HG03097 (cell line): ENCODE results near the gene TMEM209.
"Not testable (repeated sequence)": the region's sequence is repeated elsewhere in the genome, so short reads cannot be mapped to it uniquely, and the experiment has no call there.

ENCODE experiments used
- ATAC-seq: cut with Tn5 transposase; IDR thresholded peaks from one replicate; pipeline ENCODE4 v1.9.1; 2021; ENCODE audit not compliant: unreplicated experiment, low FRiP score

The TMEM209 gene

DNA sequence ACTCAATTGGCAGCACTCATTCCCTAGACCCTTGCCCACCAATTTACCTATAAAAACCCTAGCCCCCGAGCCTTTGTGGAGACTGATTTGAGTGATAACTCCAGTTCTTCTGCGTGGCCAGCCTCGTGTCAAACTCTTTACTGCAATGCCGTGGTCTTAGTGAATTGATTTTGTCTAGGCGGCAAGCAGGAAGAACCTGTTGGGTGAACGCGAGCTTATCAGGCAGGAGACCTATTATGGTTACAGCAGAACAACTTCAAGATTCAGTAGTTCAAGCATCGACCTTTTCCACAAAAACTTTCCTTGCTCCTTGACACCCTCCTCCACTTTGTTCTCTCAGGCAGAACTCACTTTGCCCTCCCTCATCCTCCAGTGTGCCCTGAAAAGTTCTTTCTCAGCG is 14.7 kb upstream of the TMEM209 start:
- ATAC-seq: no peak

- ATAC-seq: no peak
These were observed 13.8 kb upstream of the TMEM209 start for GRCh38 chr7:130218806-130219620.

DNA sequence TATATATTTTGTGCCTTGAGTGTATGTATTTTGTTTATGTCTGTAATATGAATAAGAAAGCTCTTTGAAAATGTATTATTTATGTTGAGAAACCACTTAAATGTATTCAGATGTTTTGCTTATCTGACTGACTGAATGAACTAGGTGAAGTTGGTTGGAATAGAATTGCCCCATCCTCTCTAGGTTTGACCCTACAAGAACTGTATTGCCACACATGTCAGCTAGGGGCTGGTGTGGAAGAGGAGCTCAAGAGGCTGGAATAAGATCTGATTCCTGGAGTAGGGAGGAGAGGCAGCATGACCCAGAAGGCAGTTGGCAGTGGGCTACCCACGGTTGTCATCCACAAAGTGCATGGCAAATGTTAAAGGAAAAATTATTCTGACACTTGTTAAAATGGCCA is 11.5 kb upstream of the TMEM209 start:
- no peak for ATAC-seq

GRCh38 chr7:130216025-130216424 is 10.8 kb upstream of the TMEM209 start:
- no peak for ATAC-seq

- ATAC-seq: no peak
These were observed 8.6 kb upstream of the TMEM209 start for GRCh38 chr7:130213828-130214227.

- no peak for ATAC-seq
These were observed 5.2 kb upstream of the TMEM209 start for GRCh38 chr7:130210181-130210935.

- ATAC-seq: no peak
These were observed 3.3 kb upstream of the TMEM209 start for GRCh38 chr7:130208516-130208915.

DNA sequence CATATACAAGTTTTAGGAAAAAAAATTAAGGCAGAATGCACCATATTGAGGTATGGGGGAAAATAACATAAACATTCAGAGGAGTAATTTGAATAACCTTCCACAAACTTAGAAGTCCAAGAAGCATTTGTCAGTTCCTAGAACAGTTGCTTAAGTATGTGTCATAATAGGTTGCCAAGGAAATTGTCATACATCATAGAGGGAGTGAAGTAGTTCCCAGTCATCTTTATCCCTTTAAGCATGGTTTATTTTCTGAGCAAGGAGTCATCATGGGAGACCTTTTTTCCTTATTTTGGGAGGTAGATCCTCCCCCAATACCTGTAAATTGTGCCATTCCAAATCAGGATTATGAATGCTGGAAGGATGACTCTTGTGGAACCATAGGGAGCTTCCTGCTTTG is 2.4 kb upstream of the TMEM209 start, which contains the start of gene SSMEM1:
TSS of gene SSMEM1 (plus strand) at position 219 of the 400 bp plus-strand sequence. CDS start at position 270, 51 bp downstream.
- no peak for ATAC-seq

DNA sequence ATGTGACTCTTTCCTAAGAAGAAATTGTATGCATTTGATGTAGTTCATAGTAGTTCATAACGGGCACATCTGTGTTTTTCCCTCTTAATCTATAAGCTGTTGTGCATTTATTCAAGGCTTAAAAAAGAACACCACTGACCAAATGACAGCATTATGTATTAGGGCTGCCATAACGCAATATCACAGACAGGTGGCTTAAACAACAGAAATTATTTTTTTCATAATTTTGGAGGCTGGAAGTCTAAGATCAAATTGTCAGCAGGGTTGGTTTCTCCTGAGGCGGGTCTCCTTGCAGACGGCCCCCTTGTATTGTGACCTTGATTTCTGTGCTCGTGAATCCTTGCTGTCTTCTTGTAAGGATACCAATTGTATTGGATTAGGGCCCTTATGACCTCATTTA is 1.8 kb upstream of the TMEM209 start:
- no peak for ATAC-seq

DNA sequence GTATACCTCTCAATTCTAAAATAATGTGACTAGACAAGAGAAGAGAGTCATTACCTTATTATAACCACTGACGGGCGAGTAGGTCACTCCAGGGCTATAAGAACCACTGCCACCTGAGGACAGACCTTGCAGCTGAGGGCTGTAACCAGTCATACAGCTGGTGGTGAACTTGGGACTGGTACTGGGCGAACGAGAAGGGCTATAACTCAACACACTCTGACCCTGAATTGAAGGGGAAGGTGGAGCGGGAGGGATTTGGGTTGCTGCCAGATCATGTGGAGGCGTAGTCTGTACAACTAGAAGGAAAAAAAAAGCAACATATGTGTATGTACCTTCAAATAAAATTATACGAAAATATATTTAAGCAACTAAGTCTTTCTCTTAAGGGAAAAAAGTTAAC is 3.4 kb downstream of the TMEM209 start:
- ATAC-seq: no peak

DNA sequence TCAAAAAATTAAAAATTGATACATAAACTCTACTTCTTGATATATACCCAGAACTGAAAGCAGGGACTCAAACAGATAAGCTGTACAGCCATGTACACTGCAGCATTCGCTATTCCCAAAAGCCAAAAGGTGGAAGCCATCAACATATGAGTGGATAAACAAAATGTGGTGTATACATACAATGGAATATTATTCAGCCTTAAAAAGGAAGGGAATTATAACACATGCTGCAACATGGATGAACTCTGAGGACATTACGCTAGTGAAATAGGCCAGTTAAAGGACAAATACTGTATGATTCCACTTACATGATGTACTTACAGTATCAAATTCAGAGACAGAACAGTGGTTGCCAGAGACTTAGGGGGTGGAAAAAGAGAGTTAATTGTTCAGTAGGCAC is 8.1 kb downstream of the TMEM209 start:
- ATAC-seq: no peak

GRCh38 chr7:130196476-130196875 is 8.7 kb downstream of the TMEM209 start:
- no peak for ATAC-seq

- no peak for ATAC-seq
These were observed 9.8 kb downstream of the TMEM209 start for GRCh38 chr7:130195396-130195795.

GRCh38 chr7:130191791-130192190 is 13.4 kb downstream of the TMEM209 start:
- ATAC-seq: no peak

GRCh38 chr7:130189343-130189742 is 15.9 kb downstream of the TMEM209 start:
- no peak for ATAC-seq

GRCh38 chr7:130187360-130187759 is 17.8 kb downstream of the TMEM209 start:
- no peak for ATAC-seq

DNA sequence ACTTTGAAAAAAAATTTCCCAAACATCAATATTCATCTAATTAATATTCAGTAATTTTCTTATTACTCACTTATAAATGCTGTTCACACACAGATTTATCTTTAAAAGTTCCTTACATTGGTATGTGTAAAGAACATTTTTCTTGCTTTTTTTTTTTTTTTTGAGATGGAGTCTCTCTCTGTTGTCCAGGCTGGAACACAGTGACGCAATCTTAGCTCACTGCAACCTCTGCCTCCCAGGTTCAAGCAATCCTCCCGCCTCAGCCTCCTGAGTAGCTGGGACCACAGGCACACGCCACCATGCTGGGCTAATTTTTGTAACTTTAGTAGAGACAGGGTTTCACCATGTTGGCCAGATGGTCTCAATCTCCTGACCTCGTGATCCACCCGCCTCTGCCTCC is 20.9 kb downstream of the TMEM209 start:
- ATAC-seq: not testable (repeated sequence)

- ATAC-seq: no peak
These were observed 22.2 kb downstream of the TMEM209 start for GRCh38 chr7:130182990-130183389.

GRCh38 chr7:130181263-130181605 is 24.0 kb downstream of the TMEM209 start:
- no peak for ATAC-seq

DNA sequence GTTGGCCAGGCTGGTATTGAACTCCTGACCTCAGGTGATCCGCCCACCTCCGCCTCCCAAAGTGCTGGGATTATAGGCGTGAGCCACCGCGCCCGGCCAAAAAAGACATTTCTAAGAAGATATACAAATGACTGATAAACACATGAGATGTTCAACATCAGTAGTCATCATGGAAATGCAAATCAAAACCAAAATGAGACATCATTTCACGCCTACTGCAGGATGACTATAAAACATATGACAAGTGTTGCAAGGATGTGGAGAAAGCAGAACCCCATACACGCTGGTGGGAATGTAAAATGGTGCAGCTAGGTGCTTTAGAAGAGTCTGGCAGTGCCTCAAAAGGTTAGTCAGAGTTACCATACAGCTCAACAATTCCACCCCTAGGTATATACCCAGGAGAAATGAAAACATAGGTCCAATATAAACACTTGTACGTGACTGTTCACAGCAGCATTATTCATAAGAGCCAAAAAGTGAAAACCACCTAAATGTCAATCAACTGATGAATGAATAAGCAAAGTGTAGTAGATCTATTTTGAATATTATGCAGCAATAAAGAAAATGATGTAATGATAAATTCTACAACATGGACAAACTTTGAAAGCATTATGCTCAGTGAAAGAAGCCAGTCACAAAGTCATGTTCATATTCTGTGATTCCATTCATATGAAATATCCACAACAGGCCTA is 24.5 kb downstream of the TMEM209 start:
- ATAC-seq: no peak

GRCh38 chr7:130179631-130180030 is 25.6 kb downstream of the TMEM209 start:
- no peak for ATAC-seq
